Measurements from ENCODE around the gene CDKAL1.

DNA sequence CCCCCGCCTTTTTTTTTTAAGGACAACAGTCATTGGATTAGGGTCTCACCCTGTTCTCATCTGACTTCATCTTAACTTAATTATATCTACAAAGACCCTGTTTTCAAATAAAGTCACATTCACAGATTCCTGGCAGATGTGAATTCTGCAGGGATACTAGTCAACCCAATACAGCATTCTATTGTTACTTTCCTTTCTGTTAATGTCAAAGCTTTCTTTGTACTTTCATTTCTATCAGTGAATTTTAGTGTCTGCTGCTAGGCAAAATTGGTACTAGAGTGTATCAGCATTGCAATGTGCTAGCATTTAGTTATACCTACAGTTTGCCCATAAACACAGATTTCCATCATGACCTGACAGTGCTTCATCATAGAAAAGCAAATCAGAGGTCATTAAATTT is 281.9 kb downstream of the CDKAL1 start:
- TF ChIP-seq ARNTL (CRISPR knock-in tag; IDR thresholded peaks at IDR 0.05; ENCODE audit: borderline replicate concordance, low read depth) (no peak), ISL1 (CRISPR knock-in tag; IDR thresholded peaks at IDR 0.05) (no peak), TCF4 (CRISPR knock-in tag; IDR thresholded peaks at IDR 0.05; ENCODE audit: borderline replicate concordance) (no peak), ZC3H10 (CRISPR knock-in tag; IDR thresholded peaks at IDR 0.05) (no peak), SNAI2 (CRISPR knock-in tag; IDR thresholded peaks at IDR 0.05) (no peak), ZNF8 (CRISPR knock-in tag; IDR thresholded peaks at IDR 0.05) (no peak), ZFP30 (CRISPR knock-in tag; IDR thresholded peaks at IDR 0.05) (no peak), ZFP3 (CRISPR knock-in tag; IDR thresholded peaks at IDR 0.05) (no peak), TOX (CRISPR knock-in tag; IDR thresholded peaks at IDR 0.05; ENCODE audit: borderline replicate concordance) (no peak), GLIS3 (CRISPR knock-in tag; IDR thresholded peaks at IDR 0.05) (no peak)
- TF ChIP-seq, protein P1, sequence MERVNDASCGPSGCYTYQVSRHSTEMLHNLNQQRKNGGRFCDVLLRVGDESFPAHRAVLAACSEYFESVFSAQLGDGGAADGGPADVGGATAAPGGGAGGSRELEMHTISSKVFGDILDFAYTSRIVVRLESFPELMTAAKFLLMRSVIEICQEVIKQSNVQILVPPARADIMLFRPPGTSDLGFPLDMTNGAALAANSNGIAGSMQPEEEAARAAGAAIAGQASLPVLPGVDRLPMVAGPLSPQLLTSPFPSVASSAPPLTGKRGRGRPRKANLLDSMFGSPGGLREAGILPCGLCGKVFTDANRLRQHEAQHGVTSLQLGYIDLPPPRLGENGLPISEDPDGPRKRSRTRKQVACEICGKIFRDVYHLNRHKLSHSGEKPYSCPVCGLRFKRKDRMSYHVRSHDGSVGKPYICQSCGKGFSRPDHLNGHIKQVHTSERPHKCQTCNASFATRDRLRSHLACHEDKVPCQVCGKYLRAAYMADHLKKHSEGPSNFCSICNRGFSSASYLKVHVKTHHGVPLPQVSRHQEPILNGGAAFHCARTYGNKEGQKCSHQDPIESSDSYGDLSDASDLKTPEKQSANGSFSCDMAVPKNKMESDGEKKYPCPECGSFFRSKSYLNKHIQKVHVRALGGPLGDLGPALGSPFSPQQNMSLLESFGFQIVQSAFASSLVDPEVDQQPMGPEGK (CRISPR knock-in tag; IDR thresholded peaks at IDR 0.05; ENCODE audit: borderline replicate concordance): no peak
- TF ChIP-seq, protein P2, sequence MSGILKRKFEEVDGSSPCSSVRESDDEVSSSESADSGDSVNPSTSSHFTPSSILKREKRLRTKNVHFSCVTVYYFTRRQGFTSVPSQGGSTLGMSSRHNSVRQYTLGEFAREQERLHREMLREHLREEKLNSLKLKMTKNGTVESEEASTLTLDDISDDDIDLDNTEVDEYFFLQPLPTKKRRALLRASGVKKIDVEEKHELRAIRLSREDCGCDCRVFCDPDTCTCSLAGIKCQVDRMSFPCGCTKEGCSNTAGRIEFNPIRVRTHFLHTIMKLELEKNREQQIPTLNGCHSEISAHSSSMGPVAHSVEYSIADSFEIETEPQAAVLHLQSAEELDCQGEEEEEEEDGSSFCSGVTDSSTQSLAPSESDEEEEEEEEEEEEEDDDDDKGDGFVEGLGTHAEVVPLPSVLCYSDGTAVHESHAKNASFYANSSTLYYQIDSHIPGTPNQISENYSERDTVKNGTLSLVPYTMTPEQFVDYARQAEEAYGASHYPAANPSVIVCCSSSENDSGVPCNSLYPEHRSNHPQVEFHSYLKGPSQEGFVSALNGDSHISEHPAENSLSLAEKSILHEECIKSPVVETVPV (CRISPR knock-in tag; IDR thresholded peaks at IDR 0.05): no peak

Measured in SK-N-SH treated with all-trans-retinoic acid at 6 μM for 48 hours (cell line).